GM18502 (cell line): ENCODE measurements around the gene CLMN.

Experiments
- ATAC-seq: cut with Tn5 transposase; IDR thresholded peaks from one replicate; pipeline ENCODE4 v1.9.1; 2021; ENCODE audit warnings: mild to moderate bottlenecking; ENCODE audit not compliant: unreplicated experiment, poor library complexity

CLMN gene

GRCh38 chr14:95250936-95251335, 68.8 kb downstream of the CLMN start:
- ATAC-seq = no peak

GRCh38 chr14:95250140-95250769, 69.5 kb downstream of the CLMN start:
- ATAC-seq = no peak

- no peak for ATAC-seq
Observed at GRCh38 chr14:95248432-95248831, 71.3 kb downstream of the CLMN start.

DNA sequence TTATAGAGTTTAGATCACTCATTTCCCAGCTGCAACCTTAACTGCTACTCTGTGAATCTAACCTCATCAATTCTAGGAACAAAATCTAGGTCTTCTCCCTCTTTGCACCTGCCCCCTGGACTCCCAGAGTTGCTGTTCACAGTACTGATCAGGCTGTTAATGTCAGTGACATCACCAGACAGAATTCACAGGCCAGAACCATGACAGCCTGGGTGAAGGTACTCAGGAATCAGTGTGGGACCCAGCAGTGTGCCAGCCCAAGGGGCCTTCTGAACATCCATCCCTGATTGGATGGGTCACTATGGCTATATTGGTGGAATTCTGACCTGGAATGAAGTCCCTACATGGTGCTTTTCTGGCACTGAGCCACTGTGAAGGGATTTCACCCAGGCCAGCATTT, 72.8 kb downstream of the CLMN start:
- no peak for ATAC-seq

DNA sequence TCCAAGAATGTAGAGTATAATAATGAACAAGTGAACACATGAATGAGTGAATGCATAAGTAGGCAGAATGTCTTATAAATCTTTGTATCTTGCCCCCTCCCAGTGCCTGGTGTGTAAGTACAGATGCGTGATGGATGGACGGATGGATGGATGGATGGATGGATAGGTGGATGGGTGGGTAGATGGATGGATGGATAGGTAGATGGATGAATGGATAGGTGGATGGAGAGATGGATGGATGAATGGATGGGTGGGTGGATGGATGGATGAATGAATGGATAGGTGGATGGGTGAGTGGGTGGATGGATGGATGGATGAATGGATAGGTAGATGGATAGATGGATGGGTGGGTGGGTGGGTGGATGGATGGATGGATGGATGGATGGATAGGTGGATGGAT, 74.4 kb downstream of the CLMN start:
- ATAC-seq = no peak

DNA sequence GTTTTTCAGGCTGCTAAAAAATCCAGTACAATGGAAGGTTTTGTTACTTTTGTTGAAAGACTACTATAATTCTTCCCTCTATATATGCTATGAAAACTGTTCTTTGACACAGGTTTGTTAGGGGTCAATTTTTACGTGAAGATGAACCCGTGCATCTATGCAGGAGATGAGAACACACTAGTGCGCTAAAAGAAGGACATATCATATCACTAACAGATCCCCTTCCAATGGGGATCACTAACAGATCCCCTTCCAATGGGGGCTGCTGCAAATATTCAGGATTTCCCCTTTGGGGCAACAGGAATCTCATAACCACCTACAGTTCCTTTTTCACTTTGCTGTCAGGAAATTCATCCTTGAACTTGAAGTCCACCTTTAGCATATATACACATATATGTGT, 75.1 kb downstream of the CLMN start:
- no peak for ATAC-seq

DNA sequence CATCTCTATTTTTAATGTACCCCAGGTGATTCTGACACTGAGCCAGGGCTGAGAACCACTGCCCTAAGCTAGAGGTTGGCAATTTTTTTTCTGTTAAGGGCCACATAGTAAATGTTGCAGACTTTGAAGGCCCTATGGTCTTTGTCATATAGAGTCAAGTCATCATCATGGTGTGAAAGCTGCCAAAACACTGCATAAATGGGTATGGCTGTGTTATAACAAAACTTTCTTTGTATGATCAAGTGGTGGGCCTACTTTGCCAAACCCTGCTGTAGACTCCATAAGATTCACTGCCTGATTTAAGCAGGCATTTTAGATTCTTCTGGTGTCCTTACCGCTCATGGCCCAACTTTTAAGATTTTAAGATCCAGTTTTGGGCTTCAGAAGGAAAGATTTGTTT, 76.8 kb downstream of the CLMN start:
- ATAC-seq = no peak

GRCh38 chr14:95240859-95241813, 78.6 kb downstream of the CLMN start:
- ATAC-seq = no peak

- ATAC-seq = no peak
Observed at GRCh38 chr14:95238487-95239298, 81.0 kb downstream of the CLMN start.

DNA sequence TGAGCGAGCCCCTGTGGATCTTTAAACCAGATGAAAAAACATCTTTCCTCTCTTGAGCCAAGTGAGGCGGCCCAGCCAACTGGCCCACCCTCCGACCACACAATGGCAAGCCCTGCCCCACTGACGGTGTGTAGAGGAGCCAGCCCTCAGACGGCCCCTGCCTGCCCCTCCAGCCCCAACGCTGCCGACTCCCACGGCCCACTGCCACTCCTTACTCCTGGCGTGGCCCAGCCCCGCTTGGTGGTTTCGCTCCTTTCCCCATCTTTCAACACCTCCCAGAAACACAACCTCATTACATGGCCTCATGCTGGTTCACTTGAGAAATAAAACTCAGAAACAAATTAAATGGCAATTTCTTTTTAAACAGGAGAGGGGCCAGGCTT, 81.8 kb downstream of the CLMN start:
- ATAC-seq = no peak

GRCh38 chr14:95237121-95237957, 82.4 kb downstream of the CLMN start:
- ATAC-seq = no peak

GRCh38 chr14:95236221-95236620, 83.5 kb downstream of the CLMN start:
- no peak for ATAC-seq

- ATAC-seq = no peak
Observed at GRCh38 chr14:95235767-95236166, 83.9 kb downstream of the CLMN start.

GRCh38 chr14:95235351-95235750, 84.4 kb downstream of the CLMN start:
- ATAC-seq = no peak

- no peak for ATAC-seq
Observed at GRCh38 chr14:95234426-95234825, 85.3 kb downstream of the CLMN start.

DNA sequence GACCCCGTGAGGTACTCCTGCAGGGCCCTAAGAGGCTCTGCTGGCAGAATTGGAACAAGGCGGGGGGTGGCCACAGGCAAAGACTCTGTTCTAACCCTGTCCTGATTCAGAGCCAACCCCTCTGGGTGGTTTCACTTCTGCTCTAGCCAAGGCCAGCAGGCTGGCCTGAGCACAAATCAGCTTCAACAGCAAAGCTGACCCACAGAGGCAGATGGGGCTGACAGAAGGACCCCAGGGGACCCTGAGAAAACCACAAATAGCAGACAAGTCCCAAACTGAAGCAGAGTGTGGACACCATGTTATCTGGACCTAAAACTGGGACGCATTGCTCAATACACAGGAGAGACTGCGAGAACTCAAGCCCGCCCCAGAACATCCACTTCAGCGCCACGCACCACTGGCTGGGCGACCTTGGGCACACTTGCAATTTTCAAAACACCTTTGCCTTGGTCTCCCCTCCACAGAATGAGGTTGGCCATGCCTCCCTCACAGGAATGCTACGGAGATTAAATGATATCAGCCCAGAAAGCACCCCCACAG, 85.9 kb downstream of the CLMN start:
- peak; percentile 93 for ATAC-seq

DNA sequence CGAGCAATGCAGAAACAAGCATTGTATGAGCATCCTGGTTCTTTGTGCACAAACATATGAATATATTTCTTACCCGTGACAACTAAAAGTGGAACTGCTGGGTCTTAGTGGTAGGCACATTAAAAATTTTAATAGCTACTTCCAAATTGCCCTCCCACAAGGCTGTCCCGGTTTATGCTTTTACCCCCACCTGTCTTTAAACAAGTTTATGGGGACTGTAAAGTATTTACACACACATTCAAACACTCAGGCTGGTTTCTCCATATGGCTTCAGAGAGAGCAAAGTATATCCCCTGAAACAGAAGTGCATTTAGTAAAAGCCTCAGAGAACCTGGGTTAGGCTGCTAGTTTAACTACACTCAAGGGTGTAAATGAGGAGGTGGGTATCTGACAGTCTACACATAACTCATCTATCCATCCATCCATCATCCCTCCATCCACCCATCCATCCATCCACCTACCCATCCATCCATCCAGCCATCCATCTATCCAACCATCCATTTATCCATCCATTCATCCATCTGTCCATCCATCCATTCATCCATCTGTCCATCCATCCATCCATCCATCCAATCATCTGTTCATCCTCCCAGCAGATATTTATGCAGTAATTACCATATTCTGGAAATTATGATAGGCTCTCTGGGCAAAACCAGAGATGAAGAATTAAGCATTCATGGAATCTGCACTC, 86.7 kb downstream of the CLMN start:
- no peak for ATAC-seq

DNA sequence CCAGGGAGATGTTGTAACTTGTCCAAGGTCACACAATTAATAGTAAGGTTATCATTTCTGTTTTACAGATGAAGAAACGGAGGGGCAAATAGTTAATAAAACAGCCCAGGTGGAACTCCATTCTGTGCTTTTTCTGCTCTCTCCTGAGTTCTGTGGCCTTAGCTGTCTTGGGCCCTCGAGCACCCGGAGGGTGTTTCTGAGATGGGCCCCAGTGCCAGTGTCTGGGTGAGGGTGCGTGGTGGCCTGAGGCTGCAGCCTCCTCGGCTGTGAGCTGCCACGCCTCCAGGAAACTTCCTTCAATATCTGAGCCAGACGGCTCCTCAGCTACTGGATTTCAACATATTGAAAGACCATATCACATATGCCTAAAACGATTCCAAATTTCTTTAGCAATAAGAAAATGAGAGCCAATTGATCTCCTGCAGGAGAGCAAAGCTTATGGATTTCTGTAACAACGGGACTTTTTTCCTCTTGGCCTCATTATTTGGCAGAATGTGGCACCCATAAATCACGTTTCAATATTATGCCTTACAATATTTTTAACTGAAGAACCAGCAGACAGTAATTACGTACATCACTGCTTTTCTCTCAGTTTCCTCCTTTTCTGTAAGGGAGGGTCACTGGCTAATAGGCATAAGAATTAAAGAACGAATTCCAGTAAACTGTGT, 87.6 kb downstream of the CLMN start:
- ATAC-seq = no peak

DNA sequence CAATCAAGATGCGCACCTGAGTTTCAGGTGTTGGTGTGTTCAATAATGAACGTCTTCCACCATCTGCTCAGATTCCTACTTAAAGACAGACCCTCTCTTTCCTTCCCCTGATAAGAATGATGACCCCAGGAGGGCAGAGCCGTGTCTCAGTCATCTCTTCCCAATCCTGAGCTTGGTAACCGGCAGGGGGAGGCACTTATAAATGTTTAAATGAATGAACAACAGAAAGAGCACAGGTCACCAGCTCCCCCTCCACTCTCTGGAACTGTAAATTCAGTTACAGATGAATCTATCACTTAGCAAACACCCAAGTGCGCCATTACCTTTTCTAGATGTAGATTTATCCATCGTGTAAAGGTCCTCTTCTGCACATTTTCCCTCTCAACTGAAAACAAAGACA, 90.0 kb downstream of the CLMN start:
- no peak for ATAC-seq
